Suprapubic skin (tissue), 4 donors: Measurements from ENCODE around the gene CREB3L4. TPM values are rescaled to one million over a fixed set of nuclear protein-coding genes. Genes with fewer than 3 reads are reported as not detected.
"Not testable (repeated sequence)": the region's sequence is repeated elsewhere in the genome, so short reads cannot be mapped to it uniquely, and the experiment has no call there.

ENCODE experiments used
- DNase-seq, 2 donors: peaks; one replicate each; pipeline ENCODE4 v3.0.0-alpha.2; 2019; ENCODE audit warnings: low spot score in 2 of 2
- H3K27ac ChIP-seq: fragments of 200-600 bp; sonication (generic); one replicate; pipeline ENCODE4 v1.5.1; 2019
- H3K27me3 ChIP-seq: fragments of 200-600 bp; sonication (generic); one replicate; pipeline ENCODE4 v1.5.1; 2019
- H3K36me3 ChIP-seq: fragments of 200-600 bp; sonication (generic); one replicate; pipeline ENCODE4 v1.5.1; 2019
- H3K4me1 ChIP-seq: fragments of 200-600 bp; sonication (generic); one replicate; pipeline ENCODE4 v1.5.1; 2019
- H3K4me3 ChIP-seq: fragments of 200-600 bp; sonication (generic); one replicate; pipeline ENCODE4 v1.5.1; 2019; ENCODE audit warnings: mild to moderate bottlenecking
- H3K9me3 ChIP-seq: fragments of 200-600 bp; sonication (generic); one replicate; pipeline ENCODE4 v1.5.1; 2019
- CTCF ChIP-seq, 2 donors: fragments of 200-600 bp in 1 of 2; fragments of 450-650 bp in 1 of 2; sonication (generic) in 1 of 2; IDR thresholded peaks; one replicate each; pipeline ENCODE4 v1.5.1; 2016 to 2019; ENCODE audit warnings: antibody characterized with exemption in 2 of 2, mild to moderate bottlenecking in 1 of 2, moderate library complexity in 1 of 2
- EP300 ChIP-seq: sonication (generic); formaldehyde crosslinking; IDR thresholded peaks from one replicate; pipeline ENCODE4 v1.6.1; 2017; ENCODE audit warnings: antibody characterized with exemption
- POLR2A ChIP-seq, 2 donors: fragments of 450-650 bp; IDR thresholded peaks; one replicate each; pipeline ENCODE4 v1.6.1; 2017; ENCODE audit warnings: antibody characterized with exemption in 2 of 2, mild to moderate bottlenecking in 2 of 2, moderate library complexity in 2 of 2
- POLR2AphosphoS5 ChIP-seq, 3 donors: sonication (generic); formaldehyde crosslinking; IDR thresholded peaks; one replicate each; pipeline ENCODE4 v1.6.1; 2017; ENCODE audit warnings: antibody characterized with exemption in 3 of 3
- WGBS: methylation state at CpG from one replicate; pipeline ENCODE4 v1.1.5; 2018; 5-methylcytosine and 5-hydroxymethylcytosine counted together
- total RNA-seq, 4 donors: library from RNA; depleted of rRNA; stranded (reverse); fragments of >200 nt; gene quantifications; one replicate each; pipeline ENCODE4 v1.1.0, GENCODE V29; 2016

The CREB3L4 gene
- total RNA-seq, 4 donors from 2014 or later, result 16.6 to 41.0 (median 20.3) TPM

- Histone ChIP-seq H3K27ac (no peak overlapping the region), H3K4me3 (no peak overlapping the region), H3K4me1 (peaks cover 24% of the 10 kb centered on the region), H3K27me3 (no peaks in the 10 kb centered on the region), H3K9me3 (no peaks in the 10 kb centered on the region), H3K36me3 (peaks cover 29% of the 10 kb centered on the region)
- TF ChIP-seq EP300 (no peak), POLR2AphosphoS5 (IDR thresholded peaks at IDR 0.05) (no peak), CTCF (IDR thresholded peaks at IDR 0.05) (no peak), POLR2A (IDR thresholded peaks at IDR 0.05) (no peak)
- 93% methylated on average over 11 of the region's 11 CpGs for WGBS
- no peak for DNase-seq
Measured at GRCh38 chr1:153995640-153996039, 27.9 kb downstream of the CREB3L4 start.

DNA sequence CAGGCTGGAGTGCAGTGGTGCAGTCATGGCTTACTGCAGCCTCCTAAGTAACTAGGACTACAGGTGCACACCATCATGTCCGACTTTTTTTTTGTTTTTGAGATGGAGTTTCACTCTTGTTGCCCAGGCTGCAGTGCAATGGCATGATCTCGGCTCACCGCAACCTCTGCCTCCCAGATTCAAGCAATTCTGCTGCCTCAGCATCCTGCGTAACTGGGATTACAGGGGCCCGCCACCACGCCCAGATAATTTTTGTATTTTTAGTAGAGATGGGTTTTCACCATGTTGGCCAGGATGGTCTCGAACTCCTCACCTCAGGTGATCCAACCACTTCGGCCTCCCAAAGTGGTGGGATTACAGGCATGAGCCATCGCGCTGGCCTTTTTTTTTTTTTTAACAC is 29.2 kb downstream of the CREB3L4 start:
- DNase-seq, H3K27me3 ChIP-seq, H3K9me3 ChIP-seq, H3K4me3 ChIP-seq, H3K27ac ChIP-seq: not testable (repeated sequence)
- H3K36me3 ChIP-seq, result peaks cover 27% of the 10 kb centered on the region
- peaks cover 16% of the 10 kb centered on the region for H3K4me1 ChIP-seq
- WGBS, result 96% methylated on average over 10 of the region's 10 CpGs

DNA sequence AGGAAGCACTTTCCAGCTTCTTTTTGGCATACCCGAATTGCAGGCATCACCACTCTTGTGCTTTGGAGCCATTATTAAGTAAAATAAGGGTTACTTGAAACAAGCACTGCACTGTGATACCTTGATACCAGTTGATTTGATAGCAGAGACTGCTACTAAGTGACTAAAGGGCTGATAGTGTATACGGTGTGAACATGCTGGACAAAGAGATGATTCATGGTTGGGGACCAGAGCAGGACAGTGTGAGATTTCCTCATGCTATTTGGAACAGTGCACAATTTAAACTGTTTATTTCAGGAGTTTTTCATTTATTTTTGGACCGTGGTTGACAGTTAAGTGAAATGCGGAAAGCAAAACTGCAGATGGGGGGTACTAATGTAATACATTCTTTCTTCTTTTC is 32.7 kb downstream of the CREB3L4 start:
- H3K27ac ChIP-seq, result no peak overlapping the region
- H3K4me1 ChIP-seq, result no peaks in the 10 kb centered on the region
- DNase-seq, result no peak
- no peaks in the 10 kb centered on the region for H3K9me3 ChIP-seq
- H3K36me3 ChIP-seq, result no peaks in the 10 kb centered on the region
- TF ChIP-seq EP300 (no peak), POLR2AphosphoS5 (IDR thresholded peaks at IDR 0.05) (no peak), POLR2A (IDR thresholded peaks at IDR 0.05) (no peak), CTCF (IDR thresholded peaks at IDR 0.05) (no peak)
- WGBS, result 78% methylated on average over 4 of the region's 4 CpGs
- H3K27me3 ChIP-seq, result no peaks in the 10 kb centered on the region
- H3K4me3 ChIP-seq, result no peak overlapping the region

DNA sequence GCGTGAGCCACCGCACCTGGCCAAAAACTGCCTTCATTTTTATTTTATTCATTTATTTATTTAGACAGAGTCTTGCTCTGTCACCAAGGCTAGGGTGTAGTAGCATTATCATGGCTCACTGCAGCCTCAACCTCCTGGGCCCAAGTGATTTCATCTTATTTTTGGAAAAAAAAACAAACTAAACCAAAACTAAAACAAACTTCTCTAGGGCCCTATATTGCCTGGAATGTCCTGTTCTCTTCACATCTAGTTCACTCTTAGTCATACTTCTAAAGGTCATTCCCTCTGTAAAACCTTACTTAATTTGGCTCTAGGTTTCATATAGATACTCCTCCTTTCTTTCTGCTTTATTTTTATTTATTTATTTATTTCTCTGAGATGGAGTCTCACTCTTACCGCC is 38.4 kb downstream of the CREB3L4 start:
- DNase-seq, result no peak
- WGBS, result 93% methylated on average over 3 of the region's 3 CpGs
- Histone ChIP-seq H3K27me3 (no peaks in the 10 kb centered on the region), H3K4me3 (no peak overlapping the region), H3K27ac (no peak overlapping the region), H3K36me3 (no peaks in the 10 kb centered on the region), H3K9me3 (no peaks in the 10 kb centered on the region), H3K4me1 (no peaks in the 10 kb centered on the region)
- TF ChIP-seq POLR2AphosphoS5 (IDR thresholded peaks at IDR 0.05) (no peak), CTCF (IDR thresholded peaks at IDR 0.05) (no peak)

- Histone ChIP-seq H3K9me3 (no peaks in the 10 kb centered on the region), H3K27ac (no peak overlapping the region), H3K27me3 (no peaks in the 10 kb centered on the region), H3K4me3 (no peak overlapping the region), H3K4me1 (no peaks in the 10 kb centered on the region), H3K36me3 (no peaks in the 10 kb centered on the region)
- DNase-seq, result no peak
- 63% methylated on average over 1 of the region's 1 CpG for WGBS
- no peak for TF ChIP-seq POLR2AphosphoS5 (IDR thresholded peaks at IDR 0.05)
- TF ChIP-seq POLR2A (IDR thresholded peaks at IDR 0.05), result no peak
- no peak for TF ChIP-seq CTCF (IDR thresholded peaks at IDR 0.05)
- no peak for TF ChIP-seq EP300
Measured at GRCh38 chr1:154012129-154012528, 44.4 kb downstream of the CREB3L4 start.

DNA sequence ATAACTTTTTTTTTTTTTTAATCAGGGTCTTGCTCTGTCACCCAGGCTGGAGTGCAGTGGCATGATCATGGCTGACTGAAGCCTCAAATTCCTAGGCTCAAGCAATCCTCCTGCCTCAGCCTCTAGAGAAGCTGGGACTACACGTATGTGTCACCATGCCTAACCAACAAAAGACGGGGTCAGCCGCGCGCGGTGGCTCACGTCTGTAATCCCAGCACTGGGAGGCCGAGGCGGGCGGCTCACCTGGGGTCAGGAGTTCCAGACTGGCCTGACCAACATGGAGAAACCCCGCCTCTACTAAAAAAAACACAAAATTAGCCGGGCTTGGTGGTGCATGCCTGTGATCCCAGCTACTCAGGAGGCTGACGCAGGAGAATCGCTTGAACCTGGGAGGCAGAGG is 44.8 kb downstream of the CREB3L4 start:
- H3K4me3 ChIP-seq, H3K4me1 ChIP-seq, DNase-seq, H3K9me3 ChIP-seq, H3K36me3 ChIP-seq, H3K27me3 ChIP-seq, H3K27ac ChIP-seq: not testable (repeated sequence)
- WGBS, result 95% methylated on average over 14 of the region's 14 CpGs
